ENCODE data around the gene HLA-DRB5. TPM values are rescaled to one million over a fixed set of nuclear protein-coding genes. Genes with fewer than 3 reads are reported as not detected.

The HLA-DRB5 gene
- total and polyA plus RNA-seq, 2 experiments from 2014 or later, result not detected

DNA sequence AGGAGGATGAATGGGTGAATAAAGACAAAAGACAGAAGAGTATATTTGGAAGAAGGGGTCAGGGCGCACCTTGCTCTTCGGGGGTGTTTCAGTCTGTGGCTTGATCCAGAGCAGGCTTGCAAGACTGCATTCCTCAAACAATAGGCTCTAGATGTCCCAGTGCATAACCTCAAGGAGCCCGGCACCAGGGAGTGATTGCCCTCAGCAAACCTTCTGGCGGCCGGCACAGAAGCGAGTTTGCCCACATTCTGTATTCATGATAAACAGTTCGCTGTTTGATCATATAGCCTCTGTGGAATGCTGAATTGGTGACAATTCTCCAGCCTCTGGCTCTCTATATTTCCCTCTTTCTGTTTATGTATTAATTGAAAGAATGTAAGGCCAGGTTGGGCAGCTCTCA lies 29.7 kb upstream of the HLA-DRB5 start:
- Mint-ChIP-seq H3K9me3 (no peaks in the 10 kb centered on the region), H3K4me1 (peaks cover 5% of the 10 kb centered on the region), H3K27me3 (ENCODE audit: insufficient read depth, low read depth, poor library complexity) (peaks cover 7% of the 10 kb centered on the region), H3K27ac (no peak overlapping the region), H3K4me3 (no peak overlapping the region), H3K36me3 (ENCODE audit: low read depth) (no peaks in the 10 kb centered on the region)
- DNase-seq (ENCODE audit: low spot score) (no peak), ATAC-seq (no peak)
- no peaks in the 10 kb centered on the region for H3F3A ChIP-seq (replicated peaks; ENCODE audit: low read depth)
- no peak overlapping the region for H3K4me3 ChIP-seq
- no peaks in the 10 kb centered on the region for H3K4me1 ChIP-seq (ENCODE audit: insufficient read depth)
- H3K9me2 ChIP-seq (ENCODE audit: insufficient read depth), result no peaks in the 10 kb centered on the region
- no peak overlapping the region for H3K27ac ChIP-seq (ENCODE audit: low read depth)
- no peak overlapping the region for H2AFZ ChIP-seq
- H3K27me3 ChIP-seq (ENCODE audit: insufficient read depth), result no peaks in the 10 kb centered on the region
- no peaks in the 10 kb centered on the region for H3K36me3 ChIP-seq (ENCODE audit: insufficient read depth)
- TF ChIP-seq ZNF331 (CRISPR knock-in tag; IDR thresholded peaks at IDR 0.05; ENCODE audit: low read depth) (no peak), EZH2phosphoT487 (IDR thresholded peaks at IDR 0.05; ENCODE audit: unreplicated experiment) (no peak), ZNF114 (CRISPR knock-in tag; IDR thresholded peaks at IDR 0.05) (no peak), CREB1 (CRISPR knock-in tag; IDR thresholded peaks at IDR 0.05; ENCODE audit: low read depth) (no peak), EZH2 (IDR thresholded peaks at IDR 0.05; ENCODE audit: low read depth, unreplicated experiment) (no peak), NANOG (IDR thresholded peaks at IDR 0.05; ENCODE audit: borderline replicate concordance) (no peak), JUNB (IDR thresholded peaks at IDR 0.05; ENCODE audit: unreplicated experiment) (no peak), POLR2AphosphoS5 (IDR thresholded peaks at IDR 0.05; ENCODE audit: low read depth) (no peak), STAT1 (IDR thresholded peaks at IDR 0.05; ENCODE audit: unreplicated experiment) (no peak)
- TF ChIP-seq, protein P1, sequence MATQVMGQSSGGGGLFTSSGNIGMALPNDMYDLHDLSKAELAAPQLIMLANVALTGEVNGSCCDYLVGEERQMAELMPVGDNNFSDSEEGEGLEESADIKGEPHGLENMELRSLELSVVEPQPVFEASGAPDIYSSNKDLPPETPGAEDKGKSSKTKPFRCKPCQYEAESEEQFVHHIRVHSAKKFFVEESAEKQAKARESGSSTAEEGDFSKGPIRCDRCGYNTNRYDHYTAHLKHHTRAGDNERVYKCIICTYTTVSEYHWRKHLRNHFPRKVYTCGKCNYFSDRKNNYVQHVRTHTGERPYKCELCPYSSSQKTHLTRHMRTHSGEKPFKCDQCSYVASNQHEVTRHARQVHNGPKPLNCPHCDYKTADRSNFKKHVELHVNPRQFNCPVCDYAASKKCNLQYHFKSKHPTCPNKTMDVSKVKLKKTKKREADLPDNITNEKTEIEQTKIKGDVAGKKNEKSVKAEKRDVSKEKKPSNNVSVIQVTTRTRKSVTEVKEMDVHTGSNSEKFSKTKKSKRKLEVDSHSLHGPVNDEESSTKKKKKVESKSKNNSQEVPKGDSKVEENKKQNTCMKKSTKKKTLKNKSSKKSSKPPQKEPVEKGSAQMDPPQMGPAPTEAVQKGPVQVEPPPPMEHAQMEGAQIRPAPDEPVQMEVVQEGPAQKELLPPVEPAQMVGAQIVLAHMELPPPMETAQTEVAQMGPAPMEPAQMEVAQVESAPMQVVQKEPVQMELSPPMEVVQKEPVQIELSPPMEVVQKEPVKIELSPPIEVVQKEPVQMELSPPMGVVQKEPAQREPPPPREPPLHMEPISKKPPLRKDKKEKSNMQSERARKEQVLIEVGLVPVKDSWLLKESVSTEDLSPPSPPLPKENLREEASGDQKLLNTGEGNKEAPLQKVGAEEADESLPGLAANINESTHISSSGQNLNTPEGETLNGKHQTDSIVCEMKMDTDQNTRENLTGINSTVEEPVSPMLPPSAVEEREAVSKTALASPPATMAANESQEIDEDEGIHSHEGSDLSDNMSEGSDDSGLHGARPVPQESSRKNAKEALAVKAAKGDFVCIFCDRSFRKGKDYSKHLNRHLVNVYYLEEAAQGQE (IDR thresholded peaks at IDR 0.05; ENCODE audit: unreplicated experiment), result no peak
- TF ChIP-seq, protein P2, sequence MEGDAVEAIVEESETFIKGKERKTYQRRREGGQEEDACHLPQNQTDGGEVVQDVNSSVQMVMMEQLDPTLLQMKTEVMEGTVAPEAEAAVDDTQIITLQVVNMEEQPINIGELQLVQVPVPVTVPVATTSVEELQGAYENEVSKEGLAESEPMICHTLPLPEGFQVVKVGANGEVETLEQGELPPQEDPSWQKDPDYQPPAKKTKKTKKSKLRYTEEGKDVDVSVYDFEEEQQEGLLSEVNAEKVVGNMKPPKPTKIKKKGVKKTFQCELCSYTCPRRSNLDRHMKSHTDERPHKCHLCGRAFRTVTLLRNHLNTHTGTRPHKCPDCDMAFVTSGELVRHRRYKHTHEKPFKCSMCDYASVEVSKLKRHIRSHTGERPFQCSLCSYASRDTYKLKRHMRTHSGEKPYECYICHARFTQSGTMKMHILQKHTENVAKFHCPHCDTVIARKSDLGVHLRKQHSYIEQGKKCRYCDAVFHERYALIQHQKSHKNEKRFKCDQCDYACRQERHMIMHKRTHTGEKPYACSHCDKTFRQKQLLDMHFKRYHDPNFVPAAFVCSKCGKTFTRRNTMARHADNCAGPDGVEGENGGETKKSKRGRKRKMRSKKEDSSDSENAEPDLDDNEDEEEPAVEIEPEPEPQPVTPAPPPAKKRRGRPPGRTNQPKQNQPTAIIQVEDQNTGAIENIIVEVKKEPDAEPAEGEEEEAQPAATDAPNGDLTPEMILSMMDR (conservative IDR thresholded peaks at IDR 0.05; ENCODE audit: low read depth in 2 of 2), result no peak
- TF ChIP-seq, protein P3, sequence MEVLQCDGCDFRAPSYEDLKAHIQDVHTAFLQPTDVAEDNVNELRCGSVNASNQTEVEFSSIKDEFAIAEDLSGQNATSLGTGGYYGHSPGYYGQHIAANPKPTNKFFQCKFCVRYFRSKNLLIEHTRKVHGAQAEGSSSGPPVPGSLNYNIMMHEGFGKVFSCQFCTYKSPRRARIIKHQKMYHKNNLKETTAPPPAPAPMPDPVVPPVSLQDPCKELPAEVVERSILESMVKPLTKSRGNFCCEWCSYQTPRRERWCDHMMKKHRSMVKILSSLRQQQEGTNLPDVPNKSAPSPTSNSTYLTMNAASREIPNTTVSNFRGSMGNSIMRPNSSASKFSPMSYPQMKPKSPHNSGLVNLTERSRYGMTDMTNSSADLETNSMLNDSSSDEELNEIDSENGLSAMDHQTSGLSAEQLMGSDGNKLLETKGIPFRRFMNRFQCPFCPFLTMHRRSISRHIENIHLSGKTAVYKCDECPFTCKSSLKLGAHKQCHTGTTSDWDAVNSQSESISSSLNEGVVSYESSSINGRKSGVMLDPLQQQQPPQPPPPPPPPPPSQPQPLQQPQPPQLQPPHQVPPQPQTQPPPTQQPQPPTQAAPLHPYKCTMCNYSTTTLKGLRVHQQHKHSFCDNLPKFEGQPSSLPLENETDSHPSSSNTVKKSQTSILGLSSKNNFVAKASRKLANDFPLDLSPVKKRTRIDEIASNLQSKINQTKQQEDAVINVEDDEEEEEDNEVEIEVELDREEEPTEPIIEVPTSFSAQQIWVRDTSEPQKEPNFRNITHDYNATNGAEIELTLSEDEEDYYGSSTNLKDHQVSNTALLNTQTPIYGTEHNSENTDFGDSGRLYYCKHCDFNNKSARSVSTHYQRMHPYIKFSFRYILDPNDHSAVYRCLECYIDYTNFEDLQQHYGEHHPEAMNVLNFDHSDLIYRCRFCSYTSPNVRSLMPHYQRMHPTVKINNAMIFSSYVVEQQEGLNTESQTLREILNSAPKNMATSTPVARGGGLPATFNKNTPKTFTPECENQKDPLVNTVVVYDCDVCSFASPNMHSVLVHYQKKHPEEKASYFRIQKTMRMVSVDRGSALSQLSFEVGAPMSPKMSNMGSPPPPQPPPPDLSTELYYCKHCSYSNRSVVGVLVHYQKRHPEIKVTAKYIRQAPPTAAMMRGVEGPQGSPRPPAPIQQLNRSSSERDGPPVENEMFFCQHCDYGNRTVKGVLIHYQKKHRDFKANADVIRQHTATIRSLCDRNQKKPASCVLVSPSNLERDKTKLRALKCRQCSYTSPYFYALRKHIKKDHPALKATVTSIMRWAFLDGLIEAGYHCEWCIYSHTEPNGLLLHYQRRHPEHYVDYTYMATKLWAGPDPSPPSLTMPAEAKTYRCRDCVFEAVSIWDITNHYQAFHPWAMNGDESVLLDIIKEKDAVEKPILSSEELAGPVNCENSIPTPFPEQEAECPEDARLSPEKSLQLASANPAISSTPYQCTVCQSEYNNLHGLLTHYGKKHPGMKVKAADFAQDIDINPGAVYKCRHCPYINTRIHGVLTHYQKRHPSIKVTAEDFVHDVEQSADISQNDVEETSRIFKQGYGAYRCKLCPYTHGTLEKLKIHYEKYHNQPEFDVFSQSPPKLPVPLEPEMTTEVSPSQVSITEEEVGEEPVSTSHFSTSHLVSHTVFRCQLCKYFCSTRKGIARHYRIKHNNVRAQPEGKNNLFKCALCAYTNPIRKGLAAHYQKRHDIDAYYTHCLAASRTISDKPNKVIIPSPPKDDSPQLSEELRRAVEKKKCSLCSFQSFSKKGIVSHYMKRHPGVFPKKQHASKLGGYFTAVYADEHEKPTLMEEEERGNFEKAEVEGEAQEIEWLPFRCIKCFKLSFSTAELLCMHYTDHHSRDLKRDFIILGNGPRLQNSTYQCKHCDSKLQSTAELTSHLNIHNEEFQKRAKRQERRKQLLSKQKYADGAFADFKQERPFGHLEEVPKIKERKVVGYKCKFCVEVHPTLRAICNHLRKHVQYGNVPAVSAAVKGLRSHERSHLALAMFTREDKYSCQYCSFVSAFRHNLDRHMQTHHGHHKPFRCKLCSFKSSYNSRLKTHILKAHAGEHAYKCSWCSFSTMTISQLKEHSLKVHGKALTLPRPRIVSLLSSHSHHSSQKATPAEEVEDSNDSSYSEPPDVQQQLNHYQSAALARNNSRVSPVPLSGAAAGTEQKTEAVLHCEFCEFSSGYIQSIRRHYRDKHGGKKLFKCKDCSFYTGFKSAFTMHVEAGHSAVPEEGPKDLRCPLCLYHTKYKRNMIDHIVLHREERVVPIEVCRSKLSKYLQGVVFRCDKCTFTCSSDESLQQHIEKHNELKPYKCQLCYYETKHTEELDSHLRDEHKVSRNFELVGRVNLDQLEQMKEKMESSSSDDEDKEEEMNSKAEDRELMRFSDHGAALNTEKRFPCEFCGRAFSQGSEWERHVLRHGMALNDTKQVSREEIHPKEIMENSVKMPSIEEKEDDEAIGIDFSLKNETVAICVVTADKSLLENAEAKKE (CRISPR knock-in tag; IDR thresholded peaks at IDR 0.05), result no peak
- TF ChIP-seq, protein P4, sequence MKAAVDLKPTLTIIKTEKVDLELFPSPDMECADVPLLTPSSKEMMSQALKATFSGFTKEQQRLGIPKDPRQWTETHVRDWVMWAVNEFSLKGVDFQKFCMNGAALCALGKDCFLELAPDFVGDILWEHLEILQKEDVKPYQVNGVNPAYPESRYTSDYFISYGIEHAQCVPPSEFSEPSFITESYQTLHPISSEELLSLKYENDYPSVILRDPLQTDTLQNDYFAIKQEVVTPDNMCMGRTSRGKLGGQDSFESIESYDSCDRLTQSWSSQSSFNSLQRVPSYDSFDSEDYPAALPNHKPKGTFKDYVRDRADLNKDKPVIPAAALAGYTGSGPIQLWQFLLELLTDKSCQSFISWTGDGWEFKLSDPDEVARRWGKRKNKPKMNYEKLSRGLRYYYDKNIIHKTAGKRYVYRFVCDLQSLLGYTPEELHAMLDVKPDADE (IDR thresholded peaks at IDR 0.05), result no peak
- H4K20me1 ChIP-seq (replicated peaks; ENCODE audit: insufficient read depth), result no peaks in the 10 kb centered on the region
- no peaks in the 10 kb centered on the region for H3K79me2 ChIP-seq (replicated peaks; ENCODE audit: insufficient read depth)
- no peak overlapping the region for H3K4me2 ChIP-seq

All from GM23338 (cell line).